Mucosa of rectum (tissue), 2 donors: ENCODE results near the gene PI4KB.

Experiments used
- H3K27ac ChIP-seq, 2 donors: one replicate each; pipeline ENCODE4 v1.7.0; 2013; ENCODE audit warnings: inconsistent platforms in 2 of 2, low read depth in 2 of 2, low read length in 2 of 2
- H3K27me3 ChIP-seq, 2 donors: one replicate each; pipeline ENCODE4 v1.7.0; 2013; ENCODE audit warnings: low read length in 2 of 2; ENCODE audit not compliant: control insufficient read depth in 2 of 2, insufficient read depth in 2 of 2
- H3K36me3 ChIP-seq, 2 donors: one replicate each; pipeline ENCODE4 v1.7.0; 2013; ENCODE audit warnings: low read length in 2 of 2; ENCODE audit not compliant: control insufficient read depth in 2 of 2, insufficient read depth in 2 of 2
- H3K4me1 ChIP-seq, 2 donors: one replicate each; pipeline ENCODE4 v1.7.0; 2013; ENCODE audit warnings: low read length in 2 of 2, mild to moderate bottlenecking in 1 of 2; ENCODE audit not compliant: control insufficient read depth in 2 of 2, insufficient read depth in 2 of 2
- H3K4me3 ChIP-seq, 2 donors: one replicate each; pipeline ENCODE4 v1.7.0; 2013; ENCODE audit warnings: low read length in 2 of 2
- H3K9ac ChIP-seq, 2 donors: one replicate each; pipeline ENCODE4 v1.7.0; 2013; ENCODE audit warnings: low read length in 2 of 2, low read depth in 1 of 2, mild to moderate bottlenecking in 1 of 2
- H3K9me3 ChIP-seq, 2 donors: one replicate each; pipeline ENCODE4 v1.7.0; 2013; ENCODE audit warnings: low read length in 2 of 2; ENCODE audit not compliant: control insufficient read depth in 2 of 2
- donor health status: healthy.
- donor health status: Normal muscosa, but diverticular disease.

PI4KB gene

DNA sequence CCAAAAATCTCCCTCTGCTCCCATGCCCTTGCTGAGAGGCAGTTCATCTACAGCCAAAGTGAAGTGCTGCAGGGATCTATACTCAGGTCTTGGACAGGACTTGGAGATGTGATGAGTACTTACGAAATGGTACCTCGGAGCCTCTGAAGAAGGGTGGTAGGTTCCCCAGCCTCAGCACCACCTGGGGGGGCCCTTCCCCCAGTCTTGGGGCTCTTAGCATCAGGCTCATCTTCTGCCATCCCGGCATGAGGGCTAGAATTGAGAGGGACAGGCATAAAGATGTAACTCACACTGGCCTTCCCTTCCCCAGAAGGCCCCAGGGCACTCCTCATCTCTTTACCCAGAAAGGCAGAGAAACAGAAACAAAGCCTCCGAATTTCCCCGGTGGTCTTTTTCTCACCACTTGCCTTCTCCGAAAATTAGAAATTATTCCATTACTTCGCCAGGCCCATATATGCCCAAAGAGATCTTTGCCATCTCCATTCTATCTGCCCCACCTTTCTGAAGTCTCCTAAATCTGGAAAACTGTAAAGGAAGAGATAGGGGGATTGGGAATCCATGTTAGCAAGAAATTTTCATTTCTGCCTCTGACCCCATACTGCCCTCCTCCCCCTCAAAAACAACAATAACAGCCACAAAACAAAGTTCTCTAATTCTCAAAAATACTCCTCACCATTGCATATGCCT, 19.0 kb upstream of the PI4KB start:
- Histone ChIP-seq H3K4me3 (peak overlapping the region; percentile 91 to 96), H3K27ac (peak overlapping the region; percentile 92 to 93), H3K27me3 (no peaks in the 10 kb centered on the region), H3K9me3 (no peaks in the 10 kb centered on the region), H3K36me3 (peaks cover 24 to 29% of the 10 kb centered on the region in 2 donors), H3K4me1 (peaks cover 9 to 15% of the 10 kb centered on the region in 2 donors), H3K9ac (peak overlapping the region; percentile 83 to 91)

DNA sequence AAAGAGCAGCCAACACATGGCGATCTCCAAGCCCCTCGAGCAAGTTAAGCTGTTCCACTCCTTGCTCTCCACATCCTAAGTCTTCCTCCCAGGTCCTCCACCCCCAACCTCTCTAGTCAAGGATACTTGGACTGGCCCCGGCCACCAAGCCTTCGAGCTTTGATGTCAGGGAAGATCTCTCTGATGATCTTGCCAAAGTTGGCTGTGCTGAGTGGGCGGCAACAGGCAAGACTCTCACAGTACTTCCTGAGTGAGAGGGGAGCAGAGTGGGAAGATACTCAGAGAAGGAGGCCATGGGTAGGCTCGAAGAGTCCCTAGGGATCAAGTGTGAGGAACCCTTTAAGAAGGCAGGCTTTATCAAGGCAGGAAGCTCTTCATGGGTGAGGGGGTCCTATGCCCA, 17.1 kb upstream of the PI4KB start:
- Histone ChIP-seq H3K27me3 (no peaks in the 10 kb centered on the region), H3K4me3 (no peak overlapping the region), H3K9ac (no peak overlapping the region), H3K27ac (no peak overlapping the region), H3K4me1 (peaks cover 12 to 15% of the 10 kb centered on the region in 2 donors), H3K36me3 (peaks cover 24 to 29% of the 10 kb centered on the region in 2 donors), H3K9me3 (no peaks in the 10 kb centered on the region)

DNA sequence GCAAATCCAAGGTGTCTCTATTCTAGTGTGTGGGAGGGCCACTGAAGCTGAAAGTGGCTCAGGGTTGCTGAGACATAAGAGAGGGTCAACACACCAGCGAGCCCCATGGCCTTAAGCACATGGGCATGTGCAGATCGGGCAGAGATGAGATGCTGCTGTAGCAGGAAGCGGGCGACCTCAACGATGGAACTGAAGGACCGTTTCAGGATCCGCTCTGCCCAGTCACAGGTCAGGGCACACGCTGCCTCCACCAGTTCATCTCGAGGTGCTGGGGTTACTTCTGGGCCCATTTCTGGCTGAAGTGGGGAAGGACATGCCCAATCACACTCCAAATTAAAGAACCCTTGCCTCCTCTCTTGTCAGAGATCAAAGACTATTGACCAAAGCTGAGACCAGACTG, 16.4 kb upstream of the PI4KB start:
- peaks cover 24 to 29% of the 10 kb centered on the region in 2 donors for H3K36me3 ChIP-seq
- H3K4me1 ChIP-seq = peaks cover 12 to 15% of the 10 kb centered on the region in 2 donors
- no peak overlapping the region for H3K27ac ChIP-seq
- no peaks in the 10 kb centered on the region for H3K9me3 ChIP-seq
- H3K4me3 ChIP-seq = no peak overlapping the region
- H3K9ac ChIP-seq = no peak overlapping the region
- H3K27me3 ChIP-seq = no peaks in the 10 kb centered on the region

DNA sequence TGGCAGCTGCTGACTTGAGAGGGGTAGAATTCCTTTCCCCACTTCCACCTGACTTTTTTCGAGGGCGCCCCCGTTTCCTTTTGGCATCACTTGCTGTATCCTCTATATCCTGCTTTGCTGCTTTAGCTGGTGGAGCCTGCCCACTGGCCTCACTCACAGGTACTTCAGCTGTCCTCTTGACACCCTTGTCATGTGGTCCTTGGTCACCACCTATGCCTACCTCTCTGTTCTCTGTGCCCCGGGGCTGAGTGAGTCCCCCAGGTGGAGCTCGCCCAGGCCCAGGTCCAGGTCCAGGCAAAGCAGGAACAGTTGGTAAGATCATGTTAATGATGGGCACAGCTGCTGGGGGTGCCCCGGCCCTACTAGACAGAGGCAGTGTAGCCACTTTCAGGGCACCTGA, 15.4 kb upstream of the PI4KB start:
- no peak overlapping the region for H3K9ac ChIP-seq
- no peaks in the 10 kb centered on the region for H3K27me3 ChIP-seq
- no peak overlapping the region for H3K27ac ChIP-seq
- peaks cover 11 to 12% of the 10 kb centered on the region in 2 donors for H3K4me1 ChIP-seq
- no peak overlapping the region for H3K4me3 ChIP-seq
- H3K9me3 ChIP-seq = no peaks in the 10 kb centered on the region
- peaks cover 24 to 29% of the 10 kb centered on the region in 2 donors for H3K36me3 ChIP-seq

DNA sequence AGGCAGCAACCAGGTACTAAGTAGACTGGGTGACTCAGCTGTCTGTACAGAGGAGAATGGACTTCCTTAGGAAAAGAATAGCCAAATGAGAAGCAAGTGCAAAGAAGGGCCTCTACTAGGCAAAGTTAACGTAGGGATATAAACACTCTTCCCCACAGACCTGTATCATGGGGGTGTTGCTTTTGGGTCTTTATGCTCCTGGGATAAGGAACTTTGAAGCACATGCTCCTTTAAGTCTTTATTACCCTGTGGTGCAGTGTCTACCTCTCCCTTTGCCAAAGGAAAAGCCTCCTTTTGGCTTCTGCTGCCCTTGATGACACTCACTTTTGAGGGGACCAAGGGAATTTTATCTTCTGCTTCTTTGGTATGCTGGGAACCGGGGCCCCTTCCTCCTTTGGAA, 14.8 kb upstream of the PI4KB start:
- Histone ChIP-seq H3K36me3 (peaks cover 24 to 29% of the 10 kb centered on the region in 2 donors), H3K4me3 (no peak overlapping the region), H3K4me1 (peaks cover 9 to 12% of the 10 kb centered on the region in 2 donors), H3K9me3 (no peaks in the 10 kb centered on the region), H3K9ac (no peak overlapping the region), H3K27ac (no peak overlapping the region), H3K27me3 (no peaks in the 10 kb centered on the region)

DNA sequence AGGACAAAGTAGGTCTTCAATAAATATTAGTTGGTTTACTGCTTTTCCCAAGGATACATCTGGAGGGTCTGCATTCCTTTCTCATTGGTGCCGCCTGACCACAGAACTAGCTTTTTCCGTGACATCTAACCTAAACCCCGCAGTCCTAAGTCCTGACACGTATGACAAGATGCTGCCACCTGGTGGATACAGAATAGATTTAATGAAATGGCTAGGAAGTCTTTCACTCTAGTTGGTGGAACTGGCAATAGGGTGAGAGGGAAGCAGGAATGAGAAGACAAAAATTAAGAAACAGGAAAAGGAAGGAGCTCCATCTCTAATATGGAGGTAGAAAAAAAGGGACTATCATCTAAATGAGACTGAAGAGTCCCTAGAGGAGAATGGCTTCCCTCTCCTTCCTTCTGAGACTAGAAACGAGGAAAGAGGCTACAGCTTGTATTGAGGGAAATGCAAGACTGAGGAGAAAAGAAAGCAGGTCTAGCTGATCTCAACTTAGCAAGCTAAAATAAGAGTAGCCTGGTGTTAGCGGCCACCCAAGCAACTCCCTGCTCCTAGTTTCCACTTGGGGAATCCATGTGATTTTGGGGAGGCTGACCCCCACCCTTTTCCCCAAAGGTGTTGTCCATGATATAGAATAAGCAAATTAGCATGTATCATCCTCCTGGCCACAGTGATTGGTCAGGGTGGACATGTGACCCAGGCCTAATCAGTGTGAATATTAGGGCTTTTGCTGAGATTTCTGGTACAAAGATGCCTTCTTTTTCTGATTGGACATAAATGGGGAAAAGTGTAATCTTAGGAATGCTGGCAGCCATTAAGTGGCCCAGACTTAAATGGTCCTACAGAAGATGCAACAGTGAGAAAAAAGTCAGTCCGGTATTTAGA, 13.9 kb upstream of the PI4KB start:
- no peak overlapping the region for H3K9ac ChIP-seq
- H3K27ac ChIP-seq = no peak overlapping the region
- H3K4me3 ChIP-seq = no peak overlapping the region
- H3K27me3 ChIP-seq = no peaks in the 10 kb centered on the region
- H3K36me3 ChIP-seq = peaks cover 24 to 29% of the 10 kb centered on the region in 2 donors
- no peaks in the 10 kb centered on the region for H3K9me3 ChIP-seq
- peaks cover 4 to 6% of the 10 kb centered on the region in 2 donors for H3K4me1 ChIP-seq

DNA sequence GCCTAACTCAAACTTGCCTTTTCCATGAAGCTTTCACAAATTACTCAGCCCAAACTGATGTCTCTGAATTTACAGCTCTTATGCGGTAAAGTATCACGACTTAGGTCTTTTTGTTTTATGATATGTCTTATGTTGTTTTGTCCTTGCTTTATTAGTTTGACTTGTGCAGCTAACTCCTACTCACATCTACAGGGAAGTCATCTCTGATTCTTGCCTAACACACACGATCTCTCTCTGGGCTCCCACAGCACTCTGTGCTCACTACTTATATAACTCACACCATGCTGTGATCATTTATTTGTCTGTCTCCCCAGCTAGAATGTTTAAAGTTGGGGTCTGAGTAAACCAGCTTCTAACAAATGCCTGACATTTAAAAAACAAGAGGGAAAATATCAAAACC, 9.3 kb upstream of the PI4KB start:
- no peak overlapping the region for H3K9ac ChIP-seq
- peaks cover 0 to 3% of the 10 kb centered on the region in 2 donors for H3K4me1 ChIP-seq
- H3K36me3 ChIP-seq = no peaks in the 10 kb centered on the region
- no peaks in the 10 kb centered on the region for H3K27me3 ChIP-seq
- no peak overlapping the region for H3K27ac ChIP-seq
- no peak overlapping the region for H3K4me3 ChIP-seq
- H3K9me3 ChIP-seq = no peaks in the 10 kb centered on the region

DNA sequence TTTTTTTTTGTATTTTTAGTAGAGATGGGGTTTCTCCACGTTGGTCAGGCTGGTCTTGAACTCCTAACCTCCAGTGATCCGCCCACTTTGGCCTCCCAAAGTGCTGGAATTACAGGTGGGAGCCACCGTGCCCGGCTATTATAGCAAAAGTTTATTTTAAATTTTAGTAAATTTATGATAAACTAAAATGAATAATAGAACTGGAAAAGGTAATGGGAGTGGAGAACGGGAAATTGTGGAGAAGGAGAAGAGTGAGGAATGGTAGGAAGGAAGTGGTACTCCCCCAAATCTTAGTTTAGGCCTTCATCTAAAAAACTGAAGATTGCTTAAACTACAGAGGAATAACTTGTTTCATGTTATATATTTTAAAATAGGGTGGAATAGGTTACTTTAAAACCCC, 7.6 kb upstream of the PI4KB start:
- H3K4me1 ChIP-seq = no peaks in the 10 kb centered on the region
- H3K9ac ChIP-seq = no peak overlapping the region
- no peak overlapping the region for H3K4me3 ChIP-seq
- no peaks in the 10 kb centered on the region for H3K27me3 ChIP-seq
- no peak overlapping the region for H3K27ac ChIP-seq
- no peaks in the 10 kb centered on the region for H3K9me3 ChIP-seq
- H3K36me3 ChIP-seq = no peaks in the 10 kb centered on the region

DNA sequence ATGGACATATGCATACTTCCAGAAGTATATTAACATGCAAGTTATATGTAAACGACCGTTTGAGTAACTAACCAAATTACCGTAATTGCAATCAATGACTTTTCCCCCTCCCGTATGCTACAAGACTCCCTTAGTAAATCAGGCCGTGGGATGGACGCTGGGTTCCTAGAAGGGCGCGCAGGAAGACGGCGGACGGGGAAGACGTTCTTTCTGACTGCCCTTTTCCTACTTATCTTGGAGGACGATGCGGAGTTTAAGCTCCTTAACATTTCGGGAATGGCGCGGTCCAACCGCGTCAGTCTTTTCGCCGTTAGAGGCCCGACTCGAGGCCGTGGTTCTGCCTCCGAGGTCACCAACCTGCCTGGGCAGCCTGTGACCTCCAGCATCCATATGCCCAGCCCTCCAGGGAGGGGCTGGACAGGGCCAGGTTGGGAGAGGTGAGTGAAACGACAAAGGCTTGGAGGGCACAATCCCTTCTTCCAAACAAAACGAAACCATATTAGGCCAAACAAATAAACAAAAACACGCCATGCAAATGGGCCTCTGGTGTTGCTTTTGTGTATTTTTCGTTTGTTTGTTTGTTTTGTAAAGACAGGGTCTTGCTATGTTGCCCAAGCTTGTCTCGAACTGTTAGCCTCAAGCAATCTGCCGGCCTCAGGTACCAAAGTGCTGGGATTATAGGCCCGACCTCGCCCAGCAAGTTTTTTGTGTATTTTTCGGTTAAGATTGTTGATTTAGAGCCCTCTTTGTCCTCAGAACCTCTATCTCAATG, 873 bp upstream of the PI4KB start:
- Histone ChIP-seq H3K27ac (peak overlapping the region; percentile 77 to 79), H3K36me3 (peaks cover 8 to 13% of the 10 kb centered on the region in 2 donors), H3K9ac (peak overlapping the region; percentile 69 to 80), H3K4me3 (peak overlapping the region; percentile 78 to 86), H3K4me1 (peaks cover 12 to 18% of the 10 kb centered on the region in 2 donors), H3K27me3 (no peaks in the 10 kb centered on the region), H3K9me3 (no peaks in the 10 kb centered on the region)
